H1 (cell line): ENCODE measurements around the gene ZNF516. TPM values are rescaled to one million over a fixed set of nuclear protein-coding genes. Genes with fewer than 3 reads are reported as not detected.

ENCODE experiments used
- CREB1 ChIP-seq: IDR thresholded peaks from 2 replicates; pipeline ENCODE4 v1.6.1; 2012; ENCODE audit warnings: inconsistent platforms
- JUND ChIP-seq: IDR thresholded peaks from 2 replicates; pipeline ENCODE4 v1.6.1; 2011; ENCODE audit warnings: mild to moderate bottlenecking, improper control_type of control experiment, low read length
- SAP30 ChIP-seq: fragments of 300-600 bp; sonication (generic); IDR thresholded peaks from 2 replicates; pipeline ENCODE4 v1.7.1; 2012; ENCODE audit warnings: low read length, moderate library complexity, mild to moderate bottlenecking, inconsistent platforms; ENCODE audit not compliant: insufficient read depth, insufficient replicate concordance
- SIN3A ChIP-seq, 2 experiments: IDR thresholded peaks in 1 of 2; conservative IDR thresholded peaks in 1 of 2; 2 replicates each; pipeline ENCODE4 v1.6.1; 2011 to 2012; ENCODE audit warnings: low read length in 2 of 2, improper control_type of control experiment in 1 of 2, low read depth in 1 of 2, mild to moderate bottlenecking in 1 of 2
- TCF12 ChIP-seq: IDR thresholded peaks from 2 replicates; pipeline ENCODE4 v1.6.1; 2011; ENCODE audit warnings: low read depth, mild to moderate bottlenecking, low read length
- polyA plus RNA-seq, 7 experiments: library from polyadenylated mRNA; depleted of rRNA in 3 of 7; stranded (reverse) in 5 of 7; unstranded in 2 of 7; fragments of >200 nt in 5 of 7; fragments of 200-250 nt in 2 of 7; gene quantifications; 1 replicate in 5 of 7; 2 replicates in 1 of 7; 4 replicates in 1 of 7; pipeline versions ENCODE4 v1.2.1 to v1.2.3, GENCODE V29; 2011 to 2013; ENCODE audit warnings: missing spikeins in 2 of 7, mixed read lengths in 2 of 7
- total RNA-seq: library from RNA; stranded (reverse); fragmentation: NEBNext Ultra II Directional; extraction: Animal tissue kit (Norgen Biotek cat#: 25700); gene quantifications from 2 replicates; pipeline ENCODE4 v1.2.1, GENCODE V29; 2021
- TF ChIP-seq, protein P1 (sequence below), 3 experiments: IDR thresholded peaks; 1 replicate in 2 of 3; 2 replicates in 1 of 3; pipeline versions ENCODE4 v1.5.1 to v1.6.1; 2011; ENCODE audit warnings: low read length in 3 of 3, mild to moderate bottlenecking in 3 of 3, inconsistent platforms in 2 of 3, low read depth in 1 of 3, moderate library complexity in 1 of 3; ENCODE audit not compliant: insufficient read depth in 1 of 3; ENCODE audit errors: control extremely low read depth in 1 of 3

Gene ZNF516
- total and polyA plus RNA-seq, 2 of the 8 experiments (the other 6 are each of a cell fraction or from before 2014, with no cell fraction given) = 7.3 to 17.0 TPM

DNA sequence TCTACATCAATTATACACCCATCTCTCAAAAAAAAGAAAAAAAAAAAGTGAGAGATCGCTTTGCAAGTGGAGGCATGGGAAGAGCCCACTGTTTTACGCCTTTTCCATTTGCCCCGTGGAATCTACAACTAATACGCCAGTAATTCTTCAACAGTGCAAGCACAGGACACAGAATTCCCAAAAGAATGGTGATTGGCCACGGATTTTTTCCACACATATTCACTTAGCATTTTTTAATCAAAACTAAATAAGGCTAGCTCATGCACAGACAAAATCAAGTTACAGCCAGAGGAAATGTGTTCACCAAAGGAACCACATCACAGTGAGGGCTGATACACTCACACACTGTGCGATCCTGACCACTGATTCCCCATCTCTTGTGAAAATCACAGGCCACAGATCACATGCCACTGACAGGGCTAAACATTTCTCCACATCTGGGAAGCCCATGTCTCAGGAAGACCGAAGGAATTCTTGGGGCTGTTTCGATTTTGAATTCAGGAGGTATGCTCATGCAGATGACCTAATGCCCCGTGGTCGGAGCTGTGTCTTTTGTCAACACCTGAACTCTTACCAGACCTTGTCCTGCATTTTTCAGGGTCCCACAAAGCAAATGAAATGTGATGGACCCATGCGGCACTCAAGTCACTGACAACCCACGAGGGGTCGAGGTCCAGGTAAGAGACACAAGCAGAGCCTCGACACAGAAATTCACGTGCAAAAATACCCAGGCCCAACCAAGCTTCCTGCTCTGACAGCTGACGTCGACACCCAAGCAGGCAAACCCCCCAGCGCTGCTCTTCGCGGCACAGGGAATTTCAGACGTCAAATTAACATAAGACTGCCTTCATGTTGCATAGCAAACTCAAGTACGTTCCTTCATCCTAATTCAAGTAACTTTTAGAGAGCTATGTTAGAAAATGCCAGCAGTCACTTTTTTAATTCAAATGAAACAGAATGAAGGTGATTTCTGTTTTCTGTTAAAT lies 69.6 kb downstream of the ZNF516 start (continued):
- TF ChIP-seq SAP30 (no peak), CREB1 (no peak), SIN3A (conservative IDR thresholded peaks at IDR 0.05 in 1 of 2, IDR thresholded peaks at IDR 0.05 in 1 of 2; ENCODE audit: low read depth in 1 of 2, low read length in 2 of 2) (0 out of 4 replicates have a peak, but pooled peaks of 1 of the 2 experiments have one; percentile 26), TCF12 (no peak), JUND (no peak)
- TF ChIP-seq, protein P1, sequence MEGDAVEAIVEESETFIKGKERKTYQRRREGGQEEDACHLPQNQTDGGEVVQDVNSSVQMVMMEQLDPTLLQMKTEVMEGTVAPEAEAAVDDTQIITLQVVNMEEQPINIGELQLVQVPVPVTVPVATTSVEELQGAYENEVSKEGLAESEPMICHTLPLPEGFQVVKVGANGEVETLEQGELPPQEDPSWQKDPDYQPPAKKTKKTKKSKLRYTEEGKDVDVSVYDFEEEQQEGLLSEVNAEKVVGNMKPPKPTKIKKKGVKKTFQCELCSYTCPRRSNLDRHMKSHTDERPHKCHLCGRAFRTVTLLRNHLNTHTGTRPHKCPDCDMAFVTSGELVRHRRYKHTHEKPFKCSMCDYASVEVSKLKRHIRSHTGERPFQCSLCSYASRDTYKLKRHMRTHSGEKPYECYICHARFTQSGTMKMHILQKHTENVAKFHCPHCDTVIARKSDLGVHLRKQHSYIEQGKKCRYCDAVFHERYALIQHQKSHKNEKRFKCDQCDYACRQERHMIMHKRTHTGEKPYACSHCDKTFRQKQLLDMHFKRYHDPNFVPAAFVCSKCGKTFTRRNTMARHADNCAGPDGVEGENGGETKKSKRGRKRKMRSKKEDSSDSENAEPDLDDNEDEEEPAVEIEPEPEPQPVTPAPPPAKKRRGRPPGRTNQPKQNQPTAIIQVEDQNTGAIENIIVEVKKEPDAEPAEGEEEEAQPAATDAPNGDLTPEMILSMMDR (IDR thresholded peaks at IDR 0.05; ENCODE audit: control extremely low read depth in 1 of 3, insufficient read depth in 1 of 3, low read depth in 1 of 3, low read length in 3 of 3) = no peak
